Astrocyte (in vitro differentiated cells and primary cell): Measurements from ENCODE around the gene PPT1.

Experiments used
- EZH2 ChIP-seq: IDR thresholded peaks from 2 replicates; pipeline ENCODE4 v1.6.1; 2012; ENCODE audit warnings: mild to moderate bottlenecking, low read length, inconsistent platforms; ENCODE audit not compliant: insufficient read depth
- TF ChIP-seq, protein P1 (sequence below): IDR thresholded peaks from 2 replicates; pipeline ENCODE4 v1.5.1; 2011; ENCODE audit warnings: low read depth, mild to moderate bottlenecking, inconsistent platforms, low read length, moderate library complexity; ENCODE audit not compliant: insufficient read depth

DNA sequence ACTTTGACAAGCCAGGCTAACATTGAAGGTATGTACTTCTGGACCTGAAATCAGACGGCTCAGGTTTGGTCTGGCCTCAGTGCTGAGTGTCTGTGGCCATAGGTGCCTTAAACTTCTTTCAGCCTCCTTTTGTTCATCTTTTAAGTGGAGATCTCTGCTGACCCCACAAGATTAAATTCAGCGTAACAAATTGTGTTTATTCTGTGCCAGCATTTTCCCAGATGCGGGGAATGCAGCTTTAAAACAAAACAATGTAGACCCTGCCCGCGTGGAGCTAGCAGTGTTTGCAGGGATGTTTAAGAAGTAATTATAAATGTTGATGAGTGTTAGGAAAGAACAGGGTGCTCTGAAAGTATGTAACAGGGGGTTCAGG, 55.6 kb downstream of the PPT1 start:
- TF ChIP-seq, protein P1, sequence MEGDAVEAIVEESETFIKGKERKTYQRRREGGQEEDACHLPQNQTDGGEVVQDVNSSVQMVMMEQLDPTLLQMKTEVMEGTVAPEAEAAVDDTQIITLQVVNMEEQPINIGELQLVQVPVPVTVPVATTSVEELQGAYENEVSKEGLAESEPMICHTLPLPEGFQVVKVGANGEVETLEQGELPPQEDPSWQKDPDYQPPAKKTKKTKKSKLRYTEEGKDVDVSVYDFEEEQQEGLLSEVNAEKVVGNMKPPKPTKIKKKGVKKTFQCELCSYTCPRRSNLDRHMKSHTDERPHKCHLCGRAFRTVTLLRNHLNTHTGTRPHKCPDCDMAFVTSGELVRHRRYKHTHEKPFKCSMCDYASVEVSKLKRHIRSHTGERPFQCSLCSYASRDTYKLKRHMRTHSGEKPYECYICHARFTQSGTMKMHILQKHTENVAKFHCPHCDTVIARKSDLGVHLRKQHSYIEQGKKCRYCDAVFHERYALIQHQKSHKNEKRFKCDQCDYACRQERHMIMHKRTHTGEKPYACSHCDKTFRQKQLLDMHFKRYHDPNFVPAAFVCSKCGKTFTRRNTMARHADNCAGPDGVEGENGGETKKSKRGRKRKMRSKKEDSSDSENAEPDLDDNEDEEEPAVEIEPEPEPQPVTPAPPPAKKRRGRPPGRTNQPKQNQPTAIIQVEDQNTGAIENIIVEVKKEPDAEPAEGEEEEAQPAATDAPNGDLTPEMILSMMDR, result no peak
- TF ChIP-seq EZH2, result no peak
